ENCODE measurements around the gene BRD8.

Gene BRD8

DNA sequence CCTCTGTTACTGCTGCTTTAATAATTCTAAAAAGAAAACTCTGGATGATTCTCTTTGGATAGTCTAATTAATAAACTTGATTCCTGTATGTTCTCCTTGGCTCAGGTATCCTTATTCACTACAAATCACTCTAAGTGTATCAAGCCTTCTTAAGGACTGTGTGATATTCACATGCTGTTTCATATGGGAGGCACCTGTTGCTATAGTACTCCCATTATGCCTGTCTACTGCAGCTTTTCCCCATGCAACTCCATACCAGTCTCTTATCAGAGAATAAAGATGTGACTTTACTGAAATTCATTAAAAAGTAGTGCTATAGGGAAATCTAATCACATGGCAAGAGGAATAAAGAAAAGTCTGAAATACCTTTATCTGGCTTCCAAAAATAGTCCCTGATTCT lies 14.7 kb downstream of the BRD8 start:
- no peak for TF ChIP-seq SIN3A (IDR thresholded peaks at IDR 0.05; ENCODE audit: borderline replicate concordance, insufficient read depth, low read length)
- TF ChIP-seq, protein P1, sequence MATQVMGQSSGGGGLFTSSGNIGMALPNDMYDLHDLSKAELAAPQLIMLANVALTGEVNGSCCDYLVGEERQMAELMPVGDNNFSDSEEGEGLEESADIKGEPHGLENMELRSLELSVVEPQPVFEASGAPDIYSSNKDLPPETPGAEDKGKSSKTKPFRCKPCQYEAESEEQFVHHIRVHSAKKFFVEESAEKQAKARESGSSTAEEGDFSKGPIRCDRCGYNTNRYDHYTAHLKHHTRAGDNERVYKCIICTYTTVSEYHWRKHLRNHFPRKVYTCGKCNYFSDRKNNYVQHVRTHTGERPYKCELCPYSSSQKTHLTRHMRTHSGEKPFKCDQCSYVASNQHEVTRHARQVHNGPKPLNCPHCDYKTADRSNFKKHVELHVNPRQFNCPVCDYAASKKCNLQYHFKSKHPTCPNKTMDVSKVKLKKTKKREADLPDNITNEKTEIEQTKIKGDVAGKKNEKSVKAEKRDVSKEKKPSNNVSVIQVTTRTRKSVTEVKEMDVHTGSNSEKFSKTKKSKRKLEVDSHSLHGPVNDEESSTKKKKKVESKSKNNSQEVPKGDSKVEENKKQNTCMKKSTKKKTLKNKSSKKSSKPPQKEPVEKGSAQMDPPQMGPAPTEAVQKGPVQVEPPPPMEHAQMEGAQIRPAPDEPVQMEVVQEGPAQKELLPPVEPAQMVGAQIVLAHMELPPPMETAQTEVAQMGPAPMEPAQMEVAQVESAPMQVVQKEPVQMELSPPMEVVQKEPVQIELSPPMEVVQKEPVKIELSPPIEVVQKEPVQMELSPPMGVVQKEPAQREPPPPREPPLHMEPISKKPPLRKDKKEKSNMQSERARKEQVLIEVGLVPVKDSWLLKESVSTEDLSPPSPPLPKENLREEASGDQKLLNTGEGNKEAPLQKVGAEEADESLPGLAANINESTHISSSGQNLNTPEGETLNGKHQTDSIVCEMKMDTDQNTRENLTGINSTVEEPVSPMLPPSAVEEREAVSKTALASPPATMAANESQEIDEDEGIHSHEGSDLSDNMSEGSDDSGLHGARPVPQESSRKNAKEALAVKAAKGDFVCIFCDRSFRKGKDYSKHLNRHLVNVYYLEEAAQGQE (IDR thresholded peaks at IDR 0.05; ENCODE audit: insufficient read depth in 1 of 2, low read depth in 2 of 2, low read length in 2 of 2): no peak
- no peak for TF ChIP-seq TAF1 (IDR thresholded peaks at IDR 0.05; ENCODE audit: borderline replicate concordance, insufficient read depth, low read length)
- no peak for TF ChIP-seq FOXP2 (optimal IDR thresholded peaks at IDR 0.05; ENCODE audit: borderline replicate concordance, extremely low read depth, extremely low read length, insufficient read depth)
- TF ChIP-seq POLR2AphosphoS5 (IDR thresholded peaks at IDR 0.05; ENCODE audit: low read depth, low read length): no peak

DNA sequence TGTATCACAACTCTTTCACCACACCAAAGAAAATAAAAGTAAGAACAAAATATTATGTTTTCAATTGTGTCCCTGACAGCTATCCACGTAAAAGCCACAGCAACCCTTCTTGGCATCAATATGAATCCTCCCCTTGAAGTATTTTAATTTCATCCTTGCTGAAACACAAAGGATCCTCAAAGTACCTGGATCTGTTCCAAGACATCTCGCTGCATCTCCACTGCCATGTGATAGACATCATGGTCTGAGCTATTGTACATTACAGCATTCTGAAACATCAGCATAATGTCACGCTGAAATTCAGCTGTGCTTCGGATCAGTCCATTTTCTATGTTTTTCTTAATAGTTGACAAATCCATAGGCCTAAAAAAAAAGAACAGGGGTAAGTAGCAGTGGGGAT lies 17.7 kb downstream of the BRD8 start:
- TF ChIP-seq TAF1 (IDR thresholded peaks at IDR 0.05; ENCODE audit: borderline replicate concordance, insufficient read depth, low read length): no peak
- no peak for TF ChIP-seq FOXP2 (optimal IDR thresholded peaks at IDR 0.05; ENCODE audit: borderline replicate concordance, extremely low read depth, extremely low read length, insufficient read depth)
- TF ChIP-seq, protein P1 (IDR thresholded peaks at IDR 0.05; ENCODE audit: insufficient read depth in 1 of 2, low read depth in 2 of 2, low read length in 2 of 2): no peak
- TF ChIP-seq SIN3A (IDR thresholded peaks at IDR 0.05; ENCODE audit: borderline replicate concordance, insufficient read depth, low read length): no peak
- TF ChIP-seq POLR2AphosphoS5 (IDR thresholded peaks at IDR 0.05; ENCODE audit: low read depth, low read length): no peak

DNA sequence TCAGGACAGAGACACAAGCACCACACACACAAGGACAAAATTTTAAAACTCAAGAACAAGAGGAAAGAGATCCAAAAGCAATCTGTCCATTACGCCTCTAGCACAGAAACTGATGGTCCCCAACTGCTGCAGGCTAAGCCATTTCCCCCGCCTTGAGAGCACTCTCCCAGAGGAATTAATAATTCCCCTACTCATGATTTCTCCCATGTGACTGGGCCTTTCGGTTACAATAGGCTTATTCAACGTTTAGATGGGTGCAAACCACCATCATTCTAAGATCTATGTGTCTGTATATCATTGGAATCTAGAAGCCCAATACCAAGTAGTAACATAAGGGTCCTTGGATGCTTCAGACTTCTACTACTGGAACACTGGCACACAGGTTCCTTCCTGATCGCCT lies 18.8 kb downstream of the BRD8 start:
- no peak for TF ChIP-seq POLR2AphosphoS5 (IDR thresholded peaks at IDR 0.05; ENCODE audit: low read depth, low read length)
- TF ChIP-seq, protein P1 (IDR thresholded peaks at IDR 0.05; ENCODE audit: insufficient read depth in 1 of 2, low read depth in 2 of 2, low read length in 2 of 2): no peak
- no peak for TF ChIP-seq SIN3A (IDR thresholded peaks at IDR 0.05; ENCODE audit: borderline replicate concordance, insufficient read depth, low read length)
- no peak for TF ChIP-seq TAF1 (IDR thresholded peaks at IDR 0.05; ENCODE audit: borderline replicate concordance, insufficient read depth, low read length)
- no peak for TF ChIP-seq FOXP2 (optimal IDR thresholded peaks at IDR 0.05; ENCODE audit: borderline replicate concordance, extremely low read depth, extremely low read length, insufficient read depth)

DNA sequence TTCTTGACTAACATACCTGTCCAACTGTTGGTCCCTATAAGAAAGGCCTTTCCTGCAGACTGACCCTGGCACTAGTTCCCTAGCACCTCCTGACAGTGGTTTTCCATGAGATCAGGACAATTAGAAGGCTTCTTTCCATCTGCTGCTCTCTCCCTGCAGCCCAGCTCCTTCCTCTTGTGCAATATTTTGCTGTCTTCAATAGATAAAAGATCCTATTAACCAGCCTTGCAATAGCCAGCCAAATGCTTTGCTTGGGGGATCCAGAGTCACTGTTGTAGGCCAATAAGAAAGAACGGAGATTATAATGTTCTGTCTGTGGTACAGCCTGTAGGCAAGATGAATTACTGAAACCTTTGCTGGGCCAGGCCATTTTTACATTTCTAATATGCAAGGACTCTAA lies 20.8 kb downstream of the BRD8 start:
- no peak for TF ChIP-seq FOXP2 (optimal IDR thresholded peaks at IDR 0.05; ENCODE audit: borderline replicate concordance, extremely low read depth, extremely low read length, insufficient read depth)
- no peak for TF ChIP-seq SIN3A (IDR thresholded peaks at IDR 0.05; ENCODE audit: borderline replicate concordance, insufficient read depth, low read length)
- no peak for TF ChIP-seq TAF1 (IDR thresholded peaks at IDR 0.05; ENCODE audit: borderline replicate concordance, insufficient read depth, low read length)
- no peak for TF ChIP-seq POLR2AphosphoS5 (IDR thresholded peaks at IDR 0.05; ENCODE audit: low read depth, low read length)
- TF ChIP-seq, protein P1 (IDR thresholded peaks at IDR 0.05; ENCODE audit: insufficient read depth in 1 of 2, low read depth in 2 of 2, low read length in 2 of 2): no peak

DNA sequence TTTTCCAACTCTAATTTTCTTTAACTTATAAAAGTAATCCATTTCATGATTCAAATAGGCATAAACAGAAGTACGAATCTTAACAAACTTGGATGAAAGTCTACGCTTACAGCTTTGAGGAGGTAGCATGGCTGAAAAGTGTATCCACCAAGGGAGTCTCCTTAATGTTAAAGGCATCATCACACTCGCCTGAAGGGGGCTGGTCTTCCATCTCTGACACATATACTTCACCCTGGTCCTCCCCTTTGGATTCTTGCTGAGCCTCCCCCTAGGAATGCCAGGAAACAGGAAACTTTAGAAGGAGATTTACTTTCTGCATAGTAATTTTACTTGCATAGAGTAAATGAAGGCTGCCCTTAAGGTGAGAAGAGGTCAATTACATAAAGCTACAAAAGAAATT lies 28.9 kb downstream of the BRD8 start:
- TF ChIP-seq TAF1 (IDR thresholded peaks at IDR 0.05; ENCODE audit: borderline replicate concordance, insufficient read depth, low read length) (no peak), SIN3A (IDR thresholded peaks at IDR 0.05; ENCODE audit: borderline replicate concordance, insufficient read depth, low read length) (no peak)
